Aorta (tissue), 5 donors: ENCODE results near the gene MXRA8. TPM values are rescaled to one million over a fixed set of nuclear protein-coding genes. Genes with fewer than 3 reads are reported as not detected.

ENCODE experiments used
- ATAC-seq: fragments of 200-7000 bp; cut with Tn5 transposase; one replicate; pipeline ENCODE4 v1.9.1; 2022; ENCODE audit warnings: moderate library complexity; ENCODE audit not compliant: low FRiP score
- DNase-seq, 2 donors: peaks; one replicate each; pipeline ENCODE4 v3.0.0-alpha.2; 2020
- H3K27ac ChIP-seq, 2 donors: one replicate each; pipeline ENCODE4 v1.5.1; 2013; ENCODE audit warnings: low read length in 2 of 2, mild to moderate bottlenecking in 2 of 2, moderate library complexity in 2 of 2, control low read depth in 1 of 2, inconsistent platforms in 1 of 2, low read depth in 1 of 2
- H3K27me3 ChIP-seq, 2 donors: one replicate each; pipeline ENCODE4 v1.6.1; 2013; ENCODE audit warnings: control low read depth in 1 of 2, low read length in 1 of 2, mild to moderate bottlenecking in 1 of 2, moderate library complexity in 1 of 2; ENCODE audit not compliant: insufficient read depth in 2 of 2, control insufficient read depth in 1 of 2
- H3K36me3 ChIP-seq, 2 donors: one replicate each; pipeline ENCODE4 v1.6.1; 2013; ENCODE audit warnings: control low read depth in 1 of 2, low read length in 1 of 2, mild to moderate bottlenecking in 1 of 2; ENCODE audit not compliant: insufficient read depth in 2 of 2, control insufficient read depth in 1 of 2
- H3K4me1 ChIP-seq, 2 donors: one replicate each; pipeline ENCODE4 v1.6.1; 2013; ENCODE audit warnings: low read length in 2 of 2, control low read depth in 1 of 2, mild to moderate bottlenecking in 1 of 2, moderate library complexity in 1 of 2; ENCODE audit not compliant: insufficient read depth in 2 of 2, control insufficient read depth in 1 of 2
- H3K4me3 ChIP-seq, 2 donors: one replicate each; pipeline ENCODE4 v1.5.1; 2013; ENCODE audit warnings: low read length in 2 of 2, control low read depth in 1 of 2, mild to moderate bottlenecking in 1 of 2
- H3K9me3 ChIP-seq: one replicate; pipeline ENCODE4 v1.6.1; 2013; ENCODE audit warnings: mild to moderate bottlenecking, low read length; ENCODE audit not compliant: control insufficient read depth
- WGBS, 2 donors: extraction: QIAGEN DNeasy Blood & Tissue Kit; methylation state at CpG; one replicate each; pipeline ENCODE4 v1.1.7; 2013; 5-methylcytosine and 5-hydroxymethylcytosine counted together
- intact Hi-C, 2 donors: fragments of 100-400 bp; cut with DNase I; formaldehyde crosslinking; loops; one replicate each; pipeline versions ENCODE4 v1.14.2 to v1.15.0; 2022
- polyA plus RNA-seq, 2 donors: library from polyadenylated mRNA; stranded (reverse); fragments of 200-250 nt; gene quantifications; one replicate each; pipeline ENCODE4 v1.2.3, GENCODE V29; 2013
- total RNA-seq, 2 donors: library from RNA; stranded (reverse); fragmentation: NEBNext Ultra II Directional; extraction: Animal tissue kit (Norgen Biotek cat#: 25700); gene quantifications; one replicate each; pipeline ENCODE4 v1.2.1, GENCODE V29; 2021
- donor health status: healthy with polysubstance abuse.
- donor health status: Bipolar disorder and iron deficiency.
- donor health status: DM: no; HTN: no; CAD: no.
- donor health status: DM: no; HTN: no; CAD: no.
- donor health status: DM: yes; HTN: yes; CAD: no.

MXRA8 gene
- total and polyA plus RNA-seq, 4 donors, result 52.3 to 364 (median 163) TPM

- Histone ChIP-seq H3K9me3 (no peaks in the 10 kb centered on the region), H3K27me3 (no peaks in the 10 kb centered on the region), H3K36me3 (no peaks in the 10 kb centered on the region), H3K27ac (no peak overlapping the region), H3K4me1 (no peaks in the 10 kb centered on the region), H3K4me3 (no peak overlapping the region)
- intact Hi-C loops, result no loop called here
- ATAC-seq (no peak), DNase-seq (no peak)
- WGBS, 2 donors, result 87 to 92% methylated on average over 16 of the region's 16 CpGs
Measured at GRCh38 chr1:1380860-1381259, 22.5 kb upstream of the MXRA8 start.

GRCh38 chr1:1377540-1378205 is 19.3 kb upstream of the MXRA8 start:
- intact Hi-C loops, result no loop called here
- 90 to 92% methylated on average over 16 of the region's 16 CpGs for WGBS, 2 donors

GRCh38 chr1:1376551-1377226 is 18.3 kb upstream of the MXRA8 start:
- 86 to 89% methylated on average over 10 of the region's 10 CpGs for WGBS, 2 donors
- no peak overlapping the region for H3K4me3 ChIP-seq
- no peaks in the 10 kb centered on the region for H3K4me1 ChIP-seq
- H3K27me3 ChIP-seq, result no peaks in the 10 kb centered on the region
- H3K9me3 ChIP-seq, result no peaks in the 10 kb centered on the region
- intact Hi-C loops, result no loop called here
- H3K27ac ChIP-seq, result no peak overlapping the region
- no peaks in the 10 kb centered on the region for H3K36me3 ChIP-seq
- ATAC-seq, result no peak
- no peak for DNase-seq

More at GRCh38 chr1:1377540-1378205, 19.3 kb upstream of the MXRA8 start:
- H3K4me3 ChIP-seq, result no peak overlapping the region
- ATAC-seq, result no peak
- H3K9me3 ChIP-seq, result no peaks in the 10 kb centered on the region
- DNase-seq, result no peak
- no peaks in the 10 kb centered on the region for H3K4me1 ChIP-seq
- no peaks in the 10 kb centered on the region for H3K27me3 ChIP-seq
- H3K27ac ChIP-seq, result no peak overlapping the region
- no peaks in the 10 kb centered on the region for H3K36me3 ChIP-seq

GRCh38 chr1:1374929-1375662 is 16.7 kb upstream of the MXRA8 start, which contains the start of gene AURKAIP1:
Gene AURKAIP1 (minus strand): TSS chr1:1375207. CDS start chr1:1374756, 451 bp downstream.
- ATAC-seq (peak; percentile 97), DNase-seq (peak; percentile 99)
- intact Hi-C loops, result loop anchor here in 1 of 2 donors (1.0 kb wide), 1 partner anchor 67 kb away; the partner anchor contains the start of gene PUSL1
- H3K4me3 ChIP-seq, result peak within 1 kb of the TSS; percentile 61 to 69
- H3K4me1 ChIP-seq, result no peaks in the 10 kb centered on the region
- no peaks in the 10 kb centered on the region for H3K9me3 ChIP-seq
- whole genome bisulfite sequencing, 2 donors, result 0% methylated on average over 63 to 85 of the region's 85 CpGs
- H3K27me3 ChIP-seq, result no peaks in the 10 kb centered on the region
- H3K36me3 ChIP-seq, result no peaks in the 10 kb centered on the region
- H3K27ac ChIP-seq, result peak within 1 kb of the TSS in 1 of 2 donors; percentile 73

GRCh38 chr1:1374589-1374928 is 16.2 kb upstream of the MXRA8 start:
- Histone ChIP-seq H3K36me3 (no peaks in the 10 kb centered on the region), H3K27ac (peak overlapping the region in 1 of 2 donors; percentile 73), H3K4me3 (peak overlapping the region; percentile 61 to 69), H3K27me3 (no peaks in the 10 kb centered on the region), H3K4me1 (no peaks in the 10 kb centered on the region), H3K9me3 (no peaks in the 10 kb centered on the region)
- WGBS, 2 donors, result 0 to 1% methylated on average over 23 to 24 of the region's 24 CpGs
- peak in 1 of 2 donors; percentile 71 for DNase-seq
- intact Hi-C loops, result no loop called here
- ATAC-seq, result no peak

GRCh38 chr1:1373815-1374588 is 15.6 kb upstream of the MXRA8 start:
- peak in 1 of 2 donors; percentile 51 for DNase-seq
- no peaks in the 10 kb centered on the region for H3K4me1 ChIP-seq
- no peak for ATAC-seq
- no peaks in the 10 kb centered on the region for H3K27me3 ChIP-seq
- peak overlapping the region; percentile 61 to 69 for H3K4me3 ChIP-seq
- 49% methylated on average over 51 to 52 of the region's 52 CpGs for WGBS, 2 donors
- H3K36me3 ChIP-seq, result no peaks in the 10 kb centered on the region
- no peak overlapping the region for H3K27ac ChIP-seq
- no peaks in the 10 kb centered on the region for H3K9me3 ChIP-seq
- intact Hi-C loops, result loop anchor here in 1 of 2 donors (2.0 kb wide), 1 partner anchor 25 kb away; the partner anchor contains the start of gene DVL1

GRCh38 chr1:1373051-1373814 is 14.9 kb upstream of the MXRA8 start:
- ATAC-seq, result no peak
- Histone ChIP-seq H3K4me3 (no peak overlapping the region), H3K36me3 (no peaks in the 10 kb centered on the region), H3K4me1 (no peaks in the 10 kb centered on the region), H3K27ac (no peak overlapping the region), H3K9me3 (no peaks in the 10 kb centered on the region), H3K27me3 (no peaks in the 10 kb centered on the region)
- no peak for DNase-seq
- WGBS, 2 donors, result 83 to 85% methylated on average over 26 of the region's 26 CpGs
- intact Hi-C loops, result loop anchor here in 1 of 2 donors (2.0 kb wide), 1 partner anchor 24 kb away; the partner anchor contains the start of gene DVL1
